ENCODE data around the gene SMIM28. TPM values are rescaled to one million over a fixed set of nuclear protein-coding genes. Genes with fewer than 3 reads are reported as not detected.

Gene SMIM28
- total RNA-seq, 1 donor from 2014 or later = not detected

GRCh38 chr6:138430361-138431145, 52.8 kb downstream of the SMIM28 start:
- no peak for DNase-seq (ENCODE audit: low spot score)

GRCh38 chr6:138431256-138432062, 53.8 kb downstream of the SMIM28 start:
- no peak for DNase-seq (ENCODE audit: low spot score)

- DNase-seq (ENCODE audit: low spot score) = no peak
These were observed 54.3 kb downstream of the SMIM28 start for GRCh38 chr6:138432063-138432356.

Other genes with a start within 250 kb of the SMIM28 start
- 17.6 TPM for gene ARFGEF3, start 216.0 kb upstream of the SMIM28 start, total RNA-seq
- not detected for gene PBOV1, start 159.4 kb upstream of the SMIM28 start, total RNA-seq
- 93.7 TPM for gene HEBP2, start 26.3 kb downstream of the SMIM28 start, total RNA-seq
- 44.3 TPM for gene NHSL1, start 121.6 kb downstream of the SMIM28 start, total RNA-seq

Measured in mucosa of gallbladder (tissue), 1 donor.